ENCODE measurements around the gene PIM2.

Gene PIM2

GRCh38 chrX:48934581-48935300 lies 15.9 kb upstream of the PIM2 start:
- H3K27ac ChIP-seq = no peak overlapping the region
- TF ChIP-seq CTCF (conservative IDR thresholded peaks at IDR 0.05) (no peak), ZFX (IDR thresholded peaks at IDR 0.05) (no peak)

GRCh38 chrX:48933757-48934156 lies 14.9 kb upstream of the PIM2 start:
- no peak overlapping the region for H3K27ac ChIP-seq
- TF ChIP-seq CTCF (conservative IDR thresholded peaks at IDR 0.05) (no peak), ZFX (IDR thresholded peaks at IDR 0.05) (no peak)

GRCh38 chrX:48927736-48928382 lies 9.0 kb upstream of the PIM2 start:
- H3K27ac ChIP-seq = no peak overlapping the region
- no peak for TF ChIP-seq CTCF (conservative IDR thresholded peaks at IDR 0.05)
- TF ChIP-seq ZFX (IDR thresholded peaks at IDR 0.05) = no peak

GRCh38 chrX:48927123-48927522 lies 8.3 kb upstream of the PIM2 start:
- no peak overlapping the region for H3K27ac ChIP-seq
- TF ChIP-seq CTCF (conservative IDR thresholded peaks at IDR 0.05) = no peak
- no peak for TF ChIP-seq ZFX (IDR thresholded peaks at IDR 0.05)

GRCh38 chrX:48924270-48924669 lies 5.4 kb upstream of the PIM2 start:
- no peak overlapping the region for H3K27ac ChIP-seq
- TF ChIP-seq CTCF (conservative IDR thresholded peaks at IDR 0.05) = no peak
- TF ChIP-seq ZFX (IDR thresholded peaks at IDR 0.05) = no peak

GRCh38 chrX:48923771-48924170 lies 4.9 kb upstream of the PIM2 start:
- TF ChIP-seq CTCF (conservative IDR thresholded peaks at IDR 0.05) (no peak), ZFX (IDR thresholded peaks at IDR 0.05) (no peak)
- H3K27ac ChIP-seq = no peak overlapping the region

- TF ChIP-seq CTCF (conservative IDR thresholded peaks at IDR 0.05) (no peak), ZFX (IDR thresholded peaks at IDR 0.05) (no peak)
- H3K27ac ChIP-seq = no peak overlapping the region
Observed at GRCh38 chrX:48920718-48921104, 1.9 kb upstream of the PIM2 start.
